ENCODE results near the gene REEP6.
A peak's percentile ranks its signal among the peaks of the same experiment; 100 is the strongest.

REEP6 gene

DNA sequence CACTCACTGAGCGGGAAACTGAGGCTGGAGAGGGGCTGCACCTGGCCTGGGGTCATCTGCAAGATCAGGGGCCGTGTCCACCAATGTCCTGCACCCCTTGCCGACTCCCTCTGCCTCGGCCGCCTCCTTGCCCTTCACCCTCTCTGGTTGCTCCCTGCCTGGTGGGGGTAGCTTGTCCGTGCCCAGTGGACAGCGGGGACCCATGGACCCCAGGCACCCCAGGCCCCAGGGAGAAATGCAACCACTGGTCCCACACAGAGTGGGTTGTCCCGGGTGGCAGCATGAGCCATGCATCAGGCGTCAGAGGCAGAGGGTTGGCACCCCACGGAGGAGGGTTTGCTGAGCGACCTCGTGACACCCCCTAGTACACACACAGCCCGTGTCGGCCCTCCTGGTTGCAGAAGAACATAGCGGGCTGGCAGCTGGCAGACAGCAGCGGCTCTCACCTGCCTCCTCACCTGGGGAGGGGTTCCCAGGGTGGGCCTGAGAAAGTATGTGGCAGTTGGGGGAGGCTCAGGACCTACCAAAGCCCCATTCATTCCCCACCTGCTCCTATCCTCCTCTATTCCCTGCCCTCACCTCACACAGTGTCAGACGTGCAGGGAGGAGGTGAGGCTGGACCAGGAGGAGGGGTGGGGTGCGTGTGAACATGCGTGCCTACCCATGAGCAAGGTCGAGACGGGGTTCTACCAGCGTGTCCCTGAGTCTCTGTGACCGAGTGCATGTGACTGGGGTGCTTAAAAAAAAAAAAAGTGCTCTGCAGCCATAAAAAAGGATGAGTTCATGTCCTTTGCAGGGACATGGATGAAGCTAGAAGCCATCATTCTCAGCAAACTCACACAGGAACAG is 13.2 kb downstream of the REEP6 start:
- Histone ChIP-seq H3K79me2 (ENCODE audit: control insufficient read depth, insufficient read depth, low read length, unreplicated experiment) (no peaks in the 10 kb centered on the region), H3K4me3 (ENCODE audit: low read depth, low read length) (no peak overlapping the region), H3K27ac (ENCODE audit: low read depth, low read length) (no peak overlapping the region), H3K27me3 (ENCODE audit: insufficient read depth, low read length) (no peaks in the 10 kb centered on the region), H2AFZ (ENCODE audit: low read length, unreplicated experiment) (no peak overlapping the region), H3K36me3 (ENCODE audit: insufficient read depth, low read length) (no peaks in the 10 kb centered on the region), H3K4me1 (ENCODE audit: control insufficient read depth, insufficient read depth, low read length, unreplicated experiment) (no peaks in the 10 kb centered on the region)

- Histone ChIP-seq H2AFZ (ENCODE audit: low read length, unreplicated experiment) (no peak overlapping the region), H3K79me2 (ENCODE audit: control insufficient read depth, insufficient read depth, low read length, unreplicated experiment) (no peaks in the 10 kb centered on the region), H3K27me3 (ENCODE audit: insufficient read depth, low read length) (no peaks in the 10 kb centered on the region), H3K4me1 (ENCODE audit: control insufficient read depth, insufficient read depth, low read length, unreplicated experiment) (no peaks in the 10 kb centered on the region), H3K4me3 (ENCODE audit: low read depth, low read length) (no peak overlapping the region), H3K36me3 (ENCODE audit: insufficient read depth, low read length) (no peaks in the 10 kb centered on the region), H3K27ac (ENCODE audit: low read depth, low read length) (no peak overlapping the region)
Measured at GRCh38 chr19:1505012-1505411, 14.0 kb downstream of the REEP6 start.

DNA sequence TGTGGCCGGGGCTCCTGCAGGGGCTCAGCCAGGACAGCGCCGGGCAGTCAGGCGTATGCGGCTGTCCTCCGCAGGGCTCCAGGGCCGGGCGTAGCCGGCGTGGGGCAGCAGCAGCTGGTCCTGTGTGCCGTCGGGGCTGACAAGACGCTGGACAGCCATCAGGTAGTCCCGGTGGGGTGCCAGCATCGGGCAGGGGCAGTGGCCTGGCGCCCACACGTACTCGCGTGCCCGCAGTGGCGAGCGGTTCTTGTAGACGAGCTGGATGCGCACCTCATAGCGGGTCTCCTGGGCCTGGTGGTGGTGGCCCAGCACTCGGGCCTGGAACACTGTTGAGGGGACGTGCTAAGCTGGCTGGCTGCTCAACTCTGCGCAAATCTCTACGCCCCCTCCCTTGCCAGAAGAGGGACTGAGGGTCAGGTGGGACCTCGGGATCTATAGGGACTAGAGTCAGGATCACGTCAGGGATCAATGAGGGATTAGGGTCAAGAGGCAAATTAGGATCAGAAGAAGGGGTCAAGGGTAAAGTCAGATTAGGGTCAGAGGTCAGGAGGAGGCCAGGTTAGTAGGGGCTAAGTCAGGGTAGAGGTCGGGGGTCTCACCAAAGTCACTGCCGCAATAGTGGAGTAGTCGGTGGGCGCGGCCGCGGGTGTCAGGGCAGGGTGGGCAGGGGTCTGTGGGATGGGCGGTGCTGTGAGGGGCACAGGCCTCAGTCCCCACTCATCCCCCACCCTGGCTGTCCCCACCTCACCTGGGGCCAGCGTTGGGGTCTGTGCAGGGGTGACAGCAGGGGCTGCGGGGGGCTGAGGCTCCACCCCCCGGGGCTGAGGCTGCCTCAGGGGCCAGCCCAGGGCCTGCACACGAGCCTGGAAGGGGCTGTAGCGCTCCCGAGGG is 15.3 kb downstream of the REEP6 start:
- H3K79me2 ChIP-seq (ENCODE audit: control insufficient read depth, insufficient read depth, low read length, unreplicated experiment), result no peaks in the 10 kb centered on the region
- H3K36me3 ChIP-seq (ENCODE audit: insufficient read depth, low read length), result no peaks in the 10 kb centered on the region
- H2AFZ ChIP-seq (ENCODE audit: low read length, unreplicated experiment), result no peak overlapping the region
- no peaks in the 10 kb centered on the region for H3K27me3 ChIP-seq (ENCODE audit: insufficient read depth, low read length)
- no peaks in the 10 kb centered on the region for H3K4me1 ChIP-seq (ENCODE audit: control insufficient read depth, insufficient read depth, low read length, unreplicated experiment)
- H3K27ac ChIP-seq (ENCODE audit: low read depth, low read length), result no peak overlapping the region
- no peak overlapping the region for H3K4me3 ChIP-seq (ENCODE audit: low read depth, low read length)

DNA sequence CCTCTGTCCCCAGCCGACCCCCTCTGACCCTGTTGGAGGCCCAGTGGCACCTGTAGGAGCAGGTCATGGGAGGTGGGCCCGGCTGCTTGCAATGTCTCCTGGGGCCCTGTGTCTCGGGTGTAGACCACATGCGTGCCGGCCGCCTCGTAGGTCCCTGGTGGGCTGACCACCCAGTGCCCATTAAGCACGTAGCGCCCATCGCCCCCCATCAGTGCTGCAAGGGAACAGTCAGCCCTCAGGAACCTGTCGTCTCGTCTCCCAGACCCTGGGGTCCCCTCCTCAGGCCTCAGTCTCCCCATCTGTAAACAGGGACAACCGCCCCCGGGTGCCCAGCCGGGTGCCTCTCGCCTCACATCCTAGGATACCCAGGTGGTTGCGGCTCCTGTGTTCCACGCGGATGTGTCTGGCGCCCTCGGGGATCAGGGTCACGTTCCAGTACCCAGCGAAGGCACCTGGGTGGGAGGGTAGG is 16.2 kb downstream of the REEP6 start:
- Histone ChIP-seq H3K4me1 (ENCODE audit: control insufficient read depth, insufficient read depth, low read length, unreplicated experiment) (no peaks in the 10 kb centered on the region), H3K27me3 (ENCODE audit: insufficient read depth, low read length) (no peaks in the 10 kb centered on the region), H2AFZ (ENCODE audit: low read length, unreplicated experiment) (no peak overlapping the region), H3K4me3 (ENCODE audit: low read depth, low read length) (peak overlapping the region; percentile 77; the same call in 1 of the 2 replicates), H3K79me2 (ENCODE audit: control insufficient read depth, insufficient read depth, low read length, unreplicated experiment) (no peaks in the 10 kb centered on the region), H3K36me3 (ENCODE audit: insufficient read depth, low read length) (no peaks in the 10 kb centered on the region), H3K27ac (ENCODE audit: low read depth, low read length) (peak overlapping the region; percentile 74; the same call in 1 of the 2 replicates)

DNA sequence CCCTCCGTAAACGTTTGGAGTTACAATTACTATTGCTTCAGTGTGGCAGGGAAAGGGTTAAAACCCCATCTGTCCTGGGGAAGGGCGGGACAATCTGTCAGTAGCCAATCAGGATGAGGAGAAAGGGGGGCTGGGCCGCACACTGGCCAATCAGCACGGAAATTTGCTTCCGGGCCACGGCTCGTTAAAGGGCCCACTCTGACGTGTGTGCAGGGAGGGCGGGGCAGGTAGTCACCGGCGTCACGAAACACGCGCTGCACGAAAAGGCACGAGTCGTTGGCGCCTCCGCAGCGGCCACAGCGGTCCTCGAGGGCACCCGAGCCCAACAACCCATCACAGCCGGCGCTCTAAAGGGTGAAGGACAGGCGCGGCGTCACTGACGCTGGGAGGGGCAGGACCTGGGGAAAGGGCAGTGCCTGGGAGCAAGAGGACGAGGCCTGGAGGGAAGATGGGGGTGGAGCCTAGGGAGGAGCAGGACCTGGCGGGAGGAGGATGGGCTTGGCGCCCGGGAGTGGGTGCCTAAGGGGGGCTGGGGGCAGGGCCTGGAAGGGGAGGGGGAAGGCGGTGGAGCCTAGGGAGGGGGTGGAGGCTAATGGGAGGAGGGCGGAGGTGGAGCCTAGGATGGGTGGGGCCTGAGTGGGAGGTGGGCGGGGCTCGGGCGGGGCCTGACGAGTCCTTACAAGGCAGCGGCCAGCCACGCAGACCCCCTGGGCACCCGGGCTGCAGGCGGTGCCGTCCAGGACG is 17.0 kb downstream of the REEP6 start:
- no peak overlapping the region for H2AFZ ChIP-seq (ENCODE audit: low read length, unreplicated experiment)
- peak overlapping the region; percentile 77 for H3K4me3 ChIP-seq (ENCODE audit: low read depth, low read length)
- no peaks in the 10 kb centered on the region for H3K79me2 ChIP-seq (ENCODE audit: control insufficient read depth, insufficient read depth, low read length, unreplicated experiment)
- H3K27me3 ChIP-seq (ENCODE audit: insufficient read depth, low read length), result no peaks in the 10 kb centered on the region
- H3K36me3 ChIP-seq (ENCODE audit: insufficient read depth, low read length), result no peaks in the 10 kb centered on the region
- H3K27ac ChIP-seq (ENCODE audit: low read depth, low read length), result peak overlapping the region; percentile 74
- H3K4me1 ChIP-seq (ENCODE audit: control insufficient read depth, insufficient read depth, low read length, unreplicated experiment), result peaks cover 3% of the 10 kb centered on the region

DNA sequence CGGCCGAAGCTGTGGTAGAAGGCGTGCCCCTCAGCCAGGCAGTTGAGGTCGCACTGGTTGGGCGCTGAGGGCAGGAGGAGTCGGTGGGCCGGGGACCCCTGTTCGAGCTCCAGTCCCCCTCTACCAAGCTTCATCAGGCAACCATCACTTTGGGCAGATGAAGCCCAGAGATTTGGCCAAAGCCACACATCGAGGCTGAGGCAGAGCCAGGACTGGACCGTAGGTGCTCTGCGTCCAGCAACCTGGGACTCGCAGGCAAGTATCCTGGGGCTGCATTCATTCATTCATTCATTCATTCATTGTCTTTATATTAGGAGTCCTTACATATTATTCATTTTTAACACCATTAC is 17.5 kb downstream of the REEP6 start:
- H2AFZ ChIP-seq (ENCODE audit: low read length, unreplicated experiment), result no peak overlapping the region
- H3K4me3 ChIP-seq (ENCODE audit: low read depth, low read length), result no peak overlapping the region

DNA sequence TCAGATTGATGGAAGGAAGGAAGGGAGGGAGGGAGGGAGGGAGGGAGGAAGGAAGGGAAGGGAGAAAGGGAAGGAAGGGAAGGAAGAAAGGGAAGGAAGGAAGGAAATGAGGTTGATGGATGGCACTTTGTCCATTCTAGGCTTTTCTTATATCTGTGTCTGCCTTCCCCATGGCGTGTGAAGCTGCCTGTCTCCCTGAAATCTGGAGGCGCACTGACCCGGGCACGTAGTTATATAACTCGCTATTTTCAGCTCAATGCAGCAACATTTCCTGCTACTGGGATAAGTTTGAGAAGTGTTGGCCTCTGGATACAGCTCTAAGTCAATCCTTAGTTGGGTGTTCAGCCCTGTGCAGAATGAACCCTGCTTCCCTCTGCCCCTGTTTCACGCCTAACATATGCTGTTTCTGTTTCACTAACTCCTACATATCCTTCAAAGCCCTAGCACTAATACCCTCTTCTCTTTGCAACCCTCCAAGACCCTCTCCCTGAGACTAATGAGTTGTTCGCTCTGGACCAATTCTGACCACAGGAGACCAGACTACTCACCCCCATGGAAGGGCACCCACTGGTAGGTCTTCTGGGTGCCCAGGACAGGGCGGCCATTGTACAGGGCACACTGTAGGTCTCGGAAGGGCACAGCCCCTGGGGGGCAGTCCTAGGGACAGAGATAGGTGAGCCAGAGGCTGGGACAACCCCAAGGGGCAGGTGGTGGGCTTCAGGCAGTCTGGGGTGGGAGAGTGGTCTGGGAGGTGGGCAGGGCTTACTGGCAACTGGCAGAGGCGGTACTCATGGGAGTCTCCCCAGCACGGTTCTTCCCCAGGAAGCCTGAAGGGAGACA is 18.8 kb downstream of the REEP6 start:
- H3K27ac ChIP-seq (ENCODE audit: low read depth, low read length), result no peak overlapping the region
- H3K4me3 ChIP-seq (ENCODE audit: low read depth, low read length), result no peak overlapping the region
- no peak overlapping the region for H2AFZ ChIP-seq (ENCODE audit: low read length, unreplicated experiment)
- peaks cover 3% of the 10 kb centered on the region for H3K4me1 ChIP-seq (ENCODE audit: control insufficient read depth, insufficient read depth, low read length, unreplicated experiment)
- H3K27me3 ChIP-seq (ENCODE audit: insufficient read depth, low read length), result no peaks in the 10 kb centered on the region
- H3K79me2 ChIP-seq (ENCODE audit: control insufficient read depth, insufficient read depth, low read length, unreplicated experiment), result no peaks in the 10 kb centered on the region
- no peaks in the 10 kb centered on the region for H3K36me3 ChIP-seq (ENCODE audit: insufficient read depth, low read length)

More for the DNA sequence above, 17.5 kb downstream of the REEP6 start:
- no peak overlapping the region for H3K27ac ChIP-seq (ENCODE audit: low read depth, low read length)
- H3K79me2 ChIP-seq (ENCODE audit: control insufficient read depth, insufficient read depth, low read length, unreplicated experiment), result no peaks in the 10 kb centered on the region
- no peaks in the 10 kb centered on the region for H3K27me3 ChIP-seq (ENCODE audit: insufficient read depth, low read length)
- peaks cover 3% of the 10 kb centered on the region for H3K4me1 ChIP-seq (ENCODE audit: control insufficient read depth, insufficient read depth, low read length, unreplicated experiment)
- H3K36me3 ChIP-seq (ENCODE audit: insufficient read depth, low read length), result no peaks in the 10 kb centered on the region

- H2AFZ ChIP-seq (ENCODE audit: low read length, unreplicated experiment), result no peak overlapping the region
- H3K4me1 ChIP-seq (ENCODE audit: control insufficient read depth, insufficient read depth, low read length, unreplicated experiment), result peaks cover 3% of the 10 kb centered on the region
- no peaks in the 10 kb centered on the region for H3K36me3 ChIP-seq (ENCODE audit: insufficient read depth, low read length)
- H3K4me3 ChIP-seq (ENCODE audit: low read depth, low read length), result no peak overlapping the region
- H3K27ac ChIP-seq (ENCODE audit: low read depth, low read length), result no peak overlapping the region
- H3K79me2 ChIP-seq (ENCODE audit: control insufficient read depth, insufficient read depth, low read length, unreplicated experiment), result no peaks in the 10 kb centered on the region
- H3K27me3 ChIP-seq (ENCODE audit: insufficient read depth, low read length), result no peaks in the 10 kb centered on the region
Measured at GRCh38 chr19:1510442-1510806, 19.4 kb downstream of the REEP6 start.

DNA sequence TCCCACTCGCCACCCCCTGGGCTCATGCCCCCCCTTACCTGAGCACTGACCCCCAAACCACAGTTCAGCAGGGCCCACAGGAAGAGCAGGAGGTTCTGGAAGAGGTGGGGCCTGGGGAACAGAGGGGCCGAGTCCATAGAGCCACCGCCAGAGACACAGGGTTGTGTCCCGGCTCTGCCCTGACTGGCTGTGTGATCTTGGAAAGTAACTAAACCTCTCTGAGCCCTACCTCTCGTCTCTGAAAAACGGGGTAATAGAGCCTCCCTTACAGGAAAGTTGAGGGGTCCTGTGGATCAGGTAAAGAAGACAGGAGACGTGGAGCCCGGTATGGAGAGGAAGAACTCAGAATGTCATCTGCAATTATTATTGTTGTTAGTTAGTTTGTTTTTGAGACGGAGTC is 19.8 kb downstream of the REEP6 start:
- H3K79me2 ChIP-seq (ENCODE audit: control insufficient read depth, insufficient read depth, low read length, unreplicated experiment), result no peaks in the 10 kb centered on the region
- H3K4me1 ChIP-seq (ENCODE audit: control insufficient read depth, insufficient read depth, low read length, unreplicated experiment), result peaks cover 3% of the 10 kb centered on the region
- no peaks in the 10 kb centered on the region for H3K36me3 ChIP-seq (ENCODE audit: insufficient read depth, low read length)
- no peaks in the 10 kb centered on the region for H3K27me3 ChIP-seq (ENCODE audit: insufficient read depth, low read length)
- no peak overlapping the region for H3K4me3 ChIP-seq (ENCODE audit: low read depth, low read length)
- H3K27ac ChIP-seq (ENCODE audit: low read depth, low read length), result no peak overlapping the region
- no peak overlapping the region for H2AFZ ChIP-seq (ENCODE audit: low read length, unreplicated experiment)

Measured in ACC112 (cell line).